ENCODE data around the gene DIS3L2.

DNA sequence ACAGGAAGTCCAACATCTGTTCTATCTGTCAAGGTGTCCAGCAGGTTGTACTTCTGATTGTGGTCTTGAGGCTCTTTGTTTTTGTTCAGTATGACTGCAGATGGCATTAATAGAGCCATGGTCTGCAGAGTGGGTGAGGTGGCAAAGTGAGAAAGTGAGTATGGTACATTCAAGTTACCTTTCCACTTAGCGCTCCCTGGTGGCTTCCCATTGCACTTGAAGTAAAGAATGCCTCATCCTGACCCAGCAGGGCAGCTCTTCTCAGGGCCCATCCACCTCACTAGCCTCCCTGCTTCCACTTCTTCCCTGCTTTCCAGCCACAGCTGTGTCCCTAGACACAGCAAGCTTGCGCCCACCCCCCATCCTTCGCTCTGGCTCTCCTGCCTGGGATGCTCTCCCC lies 269.0 kb downstream of the DIS3L2 start:
- TF ChIP-seq EZH2 (IDR thresholded peaks at IDR 0.05; ENCODE audit: insufficient read depth, poor library complexity, severe bottlenecking) (no peak), EZH2phosphoT487 (IDR thresholded peaks at IDR 0.05; ENCODE audit: insufficient read depth, low read depth) (no peak)
